Neural cell (in vitro differentiated cells): Measurements from ENCODE around the gene MYO7B. TPM values are rescaled to one million over a fixed set of nuclear protein-coding genes. Genes with fewer than 3 reads are reported as not detected.

ENCODE experiments used
- H2AFZ ChIP-seq: fragments of 200-600, 300-800 bp; sonication (generic), shearing (Covaris generic); 2 replicates; pipeline ENCODE4 v1.6.0; 2014; ENCODE audit warnings: low read depth, mild to moderate bottlenecking, antibody characterized with exemption, low read length, moderate library complexity
- H3F3A ChIP-seq: fragments of 200-600 bp; shearing (Covaris generic); 2 replicates; pipeline ENCODE4 v1.6.1; 2016; ENCODE audit warnings: mild to moderate bottlenecking, moderate library complexity, mixed read lengths, antibody characterized with exemption, low read length; ENCODE audit not compliant: insufficient read depth, poor library complexity, severe bottlenecking
- H3K27ac ChIP-seq: fragments of 200-600, 300-800 bp; sonication (generic), shearing (Covaris generic); 2 replicates; pipeline ENCODE4 v1.5.1; 2014; ENCODE audit warnings: mild to moderate bottlenecking, low read length, moderate library complexity
- H3K27me3 ChIP-seq: fragments of 300-800, 200-600 bp; sonication (generic), shearing (Covaris generic); 2 replicates; pipeline ENCODE4 v1.6.0; 2014; ENCODE audit warnings: mild to moderate bottlenecking, low read depth, low read length, moderate library complexity; ENCODE audit not compliant: insufficient read depth
- H3K36me3 ChIP-seq: fragments of 300-800, 200-600 bp; sonication (generic), shearing (Covaris generic); 2 replicates; pipeline ENCODE4 v1.5.1; 2014; ENCODE audit warnings: mild to moderate bottlenecking, antibody characterized with exemption, low read length, moderate library complexity; ENCODE audit not compliant: insufficient read depth
- H3K4me2 ChIP-seq: fragments of 300-800, 200-600 bp; sonication (generic), shearing (Covaris generic); 2 replicates; pipeline ENCODE4 v1.6.0; 2014; ENCODE audit warnings: mild to moderate bottlenecking, low read length
- H3K4me3 ChIP-seq: fragments of 300-800, 200-600 bp; sonication (generic), shearing (Covaris generic); 2 replicates; pipeline ENCODE4 v1.5.1; 2014; ENCODE audit warnings: mild to moderate bottlenecking, low read length, moderate library complexity
- H3K79me2 ChIP-seq: fragments of 200-600 bp; shearing (Covaris generic); replicated peaks from 2 replicates; pipeline ENCODE4 v1.6.0; 2014; ENCODE audit warnings: mild to moderate bottlenecking, low read length, moderate library complexity; ENCODE audit not compliant: insufficient read depth
- H3K9ac ChIP-seq: fragments of 300-800, 200-600 bp; sonication (generic), shearing (Covaris generic); 2 replicates; pipeline ENCODE4 v1.6.1; 2016; ENCODE audit warnings: mild to moderate bottlenecking, low read length, mixed read lengths
- H3K9me2 ChIP-seq: fragments of 200-600 bp; shearing (Covaris generic); 2 replicates; pipeline ENCODE4 v1.6.1; 2016; ENCODE audit warnings: mild to moderate bottlenecking, low read length, mixed read lengths; ENCODE audit not compliant: insufficient read depth
- H3K9me3 ChIP-seq: fragments of 200-600, 300-800 bp; sonication (generic), shearing (Covaris generic); 2 replicates; pipeline ENCODE4 v1.6.1; 2016; ENCODE audit warnings: mild to moderate bottlenecking, mixed run types, low read length, moderate library complexity, mixed read lengths
- H4K20me1 ChIP-seq: fragments of 200-600 bp; shearing (Covaris generic); 2 replicates; pipeline ENCODE4 v1.6.1; 2016; ENCODE audit warnings: mild to moderate bottlenecking, mixed run types; ENCODE audit not compliant: insufficient read depth
- CTCF ChIP-seq: fragments of 450-650 bp; IDR thresholded peaks from 2 replicates; pipeline ENCODE4 v1.5.1; 2014; ENCODE audit warnings: antibody characterized with exemption, mild to moderate bottlenecking, moderate library complexity; ENCODE audit not compliant: poor library complexity, severe bottlenecking
- EP300 ChIP-seq: fragments of 450-650 bp; conservative IDR thresholded peaks from 2 replicates; pipeline ENCODE4 v1.6.1; 2014; ENCODE audit warnings: antibody characterized with exemption, mild to moderate bottlenecking, moderate library complexity; ENCODE audit not compliant: poor library complexity, severe bottlenecking
- EZH2 ChIP-seq: fragments of 200-600, 300-800 bp; shearing (Covaris generic), sonication (generic); IDR thresholded peaks from 2 replicates; pipeline ENCODE4 v1.6.1; 2014; ENCODE audit warnings: antibody characterized with exemption, low read length, borderline replicate concordance, mild to moderate bottlenecking; ENCODE audit not compliant: insufficient read depth, poor library complexity, severe bottlenecking
- MXI1 ChIP-seq: fragments of 450-650 bp; conservative IDR thresholded peaks from 2 replicates; pipeline ENCODE4 v1.6.1; 2014; ENCODE audit warnings: antibody characterized with exemption, mild to moderate bottlenecking; ENCODE audit not compliant: poor library complexity, severe bottlenecking
- POLR2AphosphoS5 ChIP-seq: IDR thresholded peaks from 2 replicates; pipeline ENCODE4 v1.6.1; 2012
- RAD21 ChIP-seq: fragments of 450-650 bp; conservative IDR thresholded peaks from 2 replicates; pipeline ENCODE4 v1.6.1; 2014; ENCODE audit warnings: antibody characterized with exemption, mild to moderate bottlenecking, moderate library complexity
- REST ChIP-seq: IDR thresholded peaks from 2 replicates; pipeline ENCODE4 v1.6.1; 2012; ENCODE audit warnings: borderline replicate concordance
- SMC3 ChIP-seq: fragments of 450-650 bp; conservative IDR thresholded peaks from 2 replicates; pipeline ENCODE4 v1.6.1; 2014; ENCODE audit warnings: antibody characterized with exemption, mild to moderate bottlenecking, moderate library complexity; ENCODE audit not compliant: poor library complexity
- TAF1 ChIP-seq: IDR thresholded peaks from 2 replicates; pipeline ENCODE4 v1.6.1; 2012; ENCODE audit warnings: low read depth
- polyA plus RNA-seq: library from polyadenylated mRNA; depleted of rRNA; stranded (reverse); fragments of >200 nt; gene quantifications from 2 replicates; pipeline ENCODE4 v1.2.3, GENCODE V29; 2014

MYO7B gene
- polyA plus RNA-seq, 1 donor from 2014 or later: 0.16 TPM

GRCh38 chr2:127594116-127594591 is 58.7 kb downstream of the MYO7B start:
- no peaks in the 10 kb centered on the region for H3K9me3 ChIP-seq
- H4K20me1 ChIP-seq: no peaks in the 10 kb centered on the region
- H3K27me3 ChIP-seq: no peaks in the 10 kb centered on the region
- H3K9me2 ChIP-seq: no peaks in the 10 kb centered on the region
- H2AFZ ChIP-seq: no peak overlapping the region
- H3K4me3 ChIP-seq: no peak overlapping the region
- TF ChIP-seq POLR2AphosphoS5 (no peak), SMC3 (no peak), EP300 (no peak), MXI1 (no peak), TAF1 (no peak), REST (no peak), RAD21 (no peak), EZH2 (no peak), CTCF (no peak)
- H3K9ac ChIP-seq: no peak overlapping the region
- no peak overlapping the region for H3K27ac ChIP-seq
- H3K36me3 ChIP-seq: no peaks in the 10 kb centered on the region
- H3F3A ChIP-seq: no peaks in the 10 kb centered on the region
- H3K79me2 ChIP-seq: no peaks in the 10 kb centered on the region
- H3K4me2 ChIP-seq: no peak overlapping the region

DNA sequence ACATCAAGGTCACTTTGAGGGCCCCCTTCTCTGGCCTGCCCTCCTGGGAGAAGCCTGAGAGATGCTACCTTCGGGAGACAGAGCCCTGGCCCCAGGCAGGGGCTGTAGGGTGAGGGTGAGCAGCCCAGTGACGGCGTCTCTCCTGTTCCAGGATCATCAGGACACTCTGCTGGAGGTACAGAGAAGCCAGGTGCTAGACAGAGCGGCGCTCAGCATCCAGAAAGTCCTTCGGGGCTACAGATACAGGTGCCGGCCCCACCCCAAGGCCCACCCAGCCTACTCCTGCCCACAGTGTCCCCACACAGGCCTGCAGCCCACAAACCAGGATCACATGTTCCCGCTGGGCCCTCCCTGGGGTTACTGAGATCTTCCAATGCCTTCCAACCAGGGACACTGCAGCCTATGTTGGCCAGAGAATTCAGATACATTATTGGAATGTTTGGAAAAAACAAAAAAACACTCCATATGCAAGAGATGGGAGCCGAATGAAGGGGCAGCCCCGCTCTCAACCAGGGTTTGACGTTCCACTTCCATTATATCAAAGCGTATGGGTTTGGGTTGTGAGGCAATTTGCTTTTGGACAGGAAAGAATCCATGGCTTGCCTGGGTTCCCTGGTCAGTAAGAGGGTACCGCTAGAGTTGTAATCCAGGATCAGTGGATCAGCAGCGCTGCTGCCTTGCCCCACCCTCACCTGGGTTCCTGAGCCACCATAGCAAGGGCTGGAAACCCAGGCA is 61.0 kb downstream of the MYO7B start:
- no peak overlapping the region for H2AFZ ChIP-seq

More for the DNA sequence above, 61.0 kb downstream of the MYO7B start:
- no peaks in the 10 kb centered on the region for H3K9me3 ChIP-seq
- no peak overlapping the region for H3K27ac ChIP-seq
- H3K27me3 ChIP-seq: no peaks in the 10 kb centered on the region
- no peaks in the 10 kb centered on the region for H3K9me2 ChIP-seq
- no peak overlapping the region for H3K4me3 ChIP-seq
- no peaks in the 10 kb centered on the region for H4K20me1 ChIP-seq
- no peak overlapping the region for H3K4me2 ChIP-seq
- no peaks in the 10 kb centered on the region for H3K79me2 ChIP-seq
- no peaks in the 10 kb centered on the region for H3F3A ChIP-seq
- no peak overlapping the region for H3K9ac ChIP-seq
- no peaks in the 10 kb centered on the region for H3K36me3 ChIP-seq
- TF ChIP-seq SMC3: no peak
- TF ChIP-seq EZH2: no peak
- TF ChIP-seq REST: no peak
- no peak for TF ChIP-seq CTCF
- no peak for TF ChIP-seq EP300
- no peak for TF ChIP-seq TAF1
- no peak for TF ChIP-seq MXI1
- TF ChIP-seq RAD21: no peak
- no peak for TF ChIP-seq POLR2AphosphoS5
